Measurements from ENCODE around the gene THUMPD3.

Gene THUMPD3

DNA sequence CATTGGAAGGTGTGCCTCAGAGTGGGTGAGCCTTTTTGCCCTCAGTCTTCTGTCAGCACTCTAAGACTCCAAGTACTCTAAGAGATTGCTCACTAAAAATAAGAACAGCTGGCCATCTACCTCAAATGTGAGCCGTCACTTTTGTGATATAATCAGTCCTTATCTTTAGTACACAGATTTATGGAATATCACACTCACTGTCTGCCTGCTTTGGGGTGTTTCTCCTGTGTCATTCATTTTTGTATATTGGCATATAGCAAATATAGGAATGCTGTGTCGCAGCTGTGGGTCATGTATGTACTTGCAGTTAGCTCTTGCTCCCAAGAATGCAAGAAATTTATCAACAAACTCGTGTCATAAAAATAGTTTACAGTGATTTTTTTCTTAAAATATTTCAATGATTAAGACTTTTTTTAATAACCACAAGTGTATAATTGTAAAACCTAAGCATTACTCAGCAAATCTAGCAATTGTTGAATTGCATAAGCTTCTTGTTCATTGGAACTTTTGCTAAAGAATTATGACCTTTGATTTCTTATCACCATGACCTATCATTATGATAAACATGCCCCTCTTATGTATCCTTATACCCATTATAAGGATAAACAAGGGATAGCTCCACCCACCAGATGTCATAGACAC is 53.4 kb downstream of the THUMPD3 start:
- Histone ChIP-seq H4K20me1 (ENCODE audit: insufficient read depth, low read length, poor library complexity, severe bottlenecking) (peaks cover 89% of the 10 kb centered on the region), H3K4me3 (ENCODE audit: low read length, poor library complexity, severe bottlenecking) (no peak overlapping the region)
- TF ChIP-seq, protein P1, sequence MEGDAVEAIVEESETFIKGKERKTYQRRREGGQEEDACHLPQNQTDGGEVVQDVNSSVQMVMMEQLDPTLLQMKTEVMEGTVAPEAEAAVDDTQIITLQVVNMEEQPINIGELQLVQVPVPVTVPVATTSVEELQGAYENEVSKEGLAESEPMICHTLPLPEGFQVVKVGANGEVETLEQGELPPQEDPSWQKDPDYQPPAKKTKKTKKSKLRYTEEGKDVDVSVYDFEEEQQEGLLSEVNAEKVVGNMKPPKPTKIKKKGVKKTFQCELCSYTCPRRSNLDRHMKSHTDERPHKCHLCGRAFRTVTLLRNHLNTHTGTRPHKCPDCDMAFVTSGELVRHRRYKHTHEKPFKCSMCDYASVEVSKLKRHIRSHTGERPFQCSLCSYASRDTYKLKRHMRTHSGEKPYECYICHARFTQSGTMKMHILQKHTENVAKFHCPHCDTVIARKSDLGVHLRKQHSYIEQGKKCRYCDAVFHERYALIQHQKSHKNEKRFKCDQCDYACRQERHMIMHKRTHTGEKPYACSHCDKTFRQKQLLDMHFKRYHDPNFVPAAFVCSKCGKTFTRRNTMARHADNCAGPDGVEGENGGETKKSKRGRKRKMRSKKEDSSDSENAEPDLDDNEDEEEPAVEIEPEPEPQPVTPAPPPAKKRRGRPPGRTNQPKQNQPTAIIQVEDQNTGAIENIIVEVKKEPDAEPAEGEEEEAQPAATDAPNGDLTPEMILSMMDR (conservative IDR thresholded peaks at IDR 0.05; ENCODE audit: low read length) = no peak
- TF ChIP-seq EZH2phosphoT487 (IDR thresholded peaks at IDR 0.05; ENCODE audit: borderline replicate concordance) = no peak

DNA sequence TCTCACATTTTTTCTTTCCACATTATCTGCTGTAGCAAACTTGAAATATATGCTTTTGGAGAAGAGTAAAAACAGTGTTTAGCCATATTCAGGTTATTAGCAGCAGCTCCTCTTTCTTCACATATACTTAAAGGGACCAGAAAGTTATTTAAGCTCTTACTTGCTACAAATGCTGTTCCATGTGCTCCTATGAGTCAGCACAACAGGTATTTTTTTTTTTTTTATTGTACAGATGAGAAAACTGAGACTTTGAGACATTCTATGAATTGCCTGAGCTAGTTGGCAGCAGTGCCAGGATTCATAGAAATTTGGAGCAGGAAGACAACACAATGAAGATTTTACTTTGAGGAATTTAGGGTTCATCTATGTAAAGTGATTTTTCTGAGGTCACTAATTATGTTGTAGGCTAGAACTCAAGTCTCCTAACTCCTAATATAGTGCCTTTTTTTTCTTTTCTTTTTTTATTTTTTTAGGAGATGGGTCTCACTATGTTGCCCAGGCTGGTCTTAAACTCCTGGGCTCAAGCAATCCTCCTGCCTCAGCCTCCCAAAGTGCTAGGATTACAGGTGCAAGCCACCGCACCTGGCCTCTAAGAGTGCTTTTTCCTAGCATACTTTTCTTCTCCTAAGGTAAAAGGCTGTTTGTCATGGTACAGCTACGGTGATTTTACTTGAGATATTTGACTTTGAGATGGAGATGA is 58.1 kb downstream of the THUMPD3 start:
- peaks cover 44% of the 10 kb centered on the region; the same call in 1 of the 2 replicates for H3K36me3 ChIP-seq (ENCODE audit: insufficient read depth, low read length)
- no peak overlapping the region for H3K9ac ChIP-seq (ENCODE audit: low read depth, low read length, poor library complexity, severe bottlenecking)
- H3K4me2 ChIP-seq (ENCODE audit: low read depth, low read length, poor library complexity, severe bottlenecking) = no peak overlapping the region

More for the DNA sequence above, 53.4 kb downstream of the THUMPD3 start:
- H3K36me3 ChIP-seq (ENCODE audit: insufficient read depth, low read length) = peaks cover 13% of the 10 kb centered on the region; the same call in 1 of the 2 replicates
- no peaks in the 10 kb centered on the region for H3K27me3 ChIP-seq (ENCODE audit: insufficient read depth, low read length, poor library complexity, severe bottlenecking)
- no peak overlapping the region for H3K9ac ChIP-seq (ENCODE audit: low read depth, low read length, poor library complexity, severe bottlenecking)
- H3K9me3 ChIP-seq (ENCODE audit: insufficient read depth, low read depth, low read length) = no peaks in the 10 kb centered on the region
- H3K4me2 ChIP-seq (ENCODE audit: low read depth, low read length, poor library complexity, severe bottlenecking) = no peak overlapping the region
- H3K79me2 ChIP-seq (ENCODE audit: insufficient read depth, low read length) = peaks cover 99% of the 10 kb centered on the region
- H2AFZ ChIP-seq (ENCODE audit: low read length) = no peak overlapping the region
- H3K4me1 ChIP-seq (ENCODE audit: insufficient read depth, low read length, poor library complexity, severe bottlenecking) = peaks cover 4% of the 10 kb centered on the region
- H3F3A ChIP-seq (ENCODE audit: low read depth) = no peaks in the 10 kb centered on the region
- H3K9me2 ChIP-seq (replicated peaks; ENCODE audit: low read depth, low read length) = no peaks in the 10 kb centered on the region

DNA sequence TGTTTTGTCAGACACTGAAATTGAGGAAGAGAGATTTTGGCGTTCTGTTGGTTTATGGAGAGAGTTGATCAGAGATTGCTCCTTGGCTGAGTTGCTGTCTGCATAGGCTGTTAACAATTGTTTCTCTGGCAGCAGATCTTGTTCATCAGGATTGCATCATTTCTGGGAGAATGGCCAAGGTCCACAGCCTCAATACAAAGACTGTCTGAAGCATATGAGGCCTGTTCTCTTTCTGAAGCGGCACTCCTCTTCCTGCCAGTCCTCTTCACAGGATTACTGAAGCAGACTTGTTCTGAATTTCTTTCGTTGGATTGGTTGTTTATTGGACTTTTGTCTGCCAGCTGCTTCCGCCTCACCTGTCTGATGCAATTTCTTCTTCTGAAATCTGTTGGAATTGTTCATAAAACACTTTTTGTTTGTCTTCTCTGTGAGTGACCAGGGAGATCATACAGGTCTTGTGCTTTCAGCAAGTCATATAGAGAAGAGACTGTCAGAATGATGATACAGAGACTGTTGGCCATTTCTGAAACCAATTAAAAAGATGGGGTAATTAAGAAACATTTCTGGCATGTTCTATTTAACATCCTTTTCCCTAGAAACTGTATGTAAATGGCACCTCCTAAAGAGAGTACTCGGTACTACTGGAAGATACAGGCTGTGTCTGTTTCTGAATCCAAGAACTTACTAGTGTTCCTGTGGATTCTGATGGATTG is 60.0 kb downstream of the THUMPD3 start:
- H3K79me2 ChIP-seq (ENCODE audit: insufficient read depth, low read length) = peaks cover 98% of the 10 kb centered on the region
- H3K9me3 ChIP-seq (ENCODE audit: insufficient read depth, low read depth, low read length) = no peaks in the 10 kb centered on the region
- no peaks in the 10 kb centered on the region for H3K27me3 ChIP-seq (ENCODE audit: insufficient read depth, low read length, poor library complexity, severe bottlenecking)
- TF ChIP-seq, protein P1 (conservative IDR thresholded peaks at IDR 0.05; ENCODE audit: low read length) = peak; percentile 63
- TF ChIP-seq EZH2phosphoT487 (IDR thresholded peaks at IDR 0.05; ENCODE audit: borderline replicate concordance) = no peak
- H3K9me2 ChIP-seq (replicated peaks; ENCODE audit: low read depth, low read length) = no peaks in the 10 kb centered on the region
- 0 out of 2 replicates have a peak, but pooled peaks cover 2% of the 10 kb centered on the region for H3F3A ChIP-seq (ENCODE audit: low read depth)
- peaks cover 50% of the 10 kb centered on the region for H3K36me3 ChIP-seq (ENCODE audit: insufficient read depth, low read length)
- no peak overlapping the region for H3K4me2 ChIP-seq (ENCODE audit: low read depth, low read length, poor library complexity, severe bottlenecking)
- H4K20me1 ChIP-seq (ENCODE audit: insufficient read depth, low read length, poor library complexity, severe bottlenecking) = peaks cover 85% of the 10 kb centered on the region
- H3K9ac ChIP-seq (ENCODE audit: low read depth, low read length, poor library complexity, severe bottlenecking) = no peak overlapping the region
- no peak overlapping the region for H3K4me3 ChIP-seq (ENCODE audit: low read length, poor library complexity, severe bottlenecking)
- H3K4me1 ChIP-seq (ENCODE audit: insufficient read depth, low read length, poor library complexity, severe bottlenecking) = no peaks in the 10 kb centered on the region
- no peak overlapping the region for H2AFZ ChIP-seq (ENCODE audit: low read length)

More for the DNA sequence above, 58.1 kb downstream of the THUMPD3 start:
- H3K4me3 ChIP-seq (ENCODE audit: low read length, poor library complexity, severe bottlenecking) = no peak overlapping the region
- no peaks in the 10 kb centered on the region for H3K9me3 ChIP-seq (ENCODE audit: insufficient read depth, low read depth, low read length)
- H2AFZ ChIP-seq (ENCODE audit: low read length) = no peak overlapping the region
- no peaks in the 10 kb centered on the region for H3K9me2 ChIP-seq (replicated peaks; ENCODE audit: low read depth, low read length)
- 0 out of 2 replicates have a peak, but pooled peaks cover 2% of the 10 kb centered on the region for H3F3A ChIP-seq (ENCODE audit: low read depth)
- H4K20me1 ChIP-seq (ENCODE audit: insufficient read depth, low read length, poor library complexity, severe bottlenecking) = peaks cover 86% of the 10 kb centered on the region
- H3K27me3 ChIP-seq (ENCODE audit: insufficient read depth, low read length, poor library complexity, severe bottlenecking) = no peaks in the 10 kb centered on the region
- TF ChIP-seq, protein P1 (conservative IDR thresholded peaks at IDR 0.05; ENCODE audit: low read length) = no peak
- TF ChIP-seq EZH2phosphoT487 (IDR thresholded peaks at IDR 0.05; ENCODE audit: borderline replicate concordance) = no peak
- H3K79me2 ChIP-seq (ENCODE audit: insufficient read depth, low read length) = peaks cover 98% of the 10 kb centered on the region
- no peaks in the 10 kb centered on the region for H3K4me1 ChIP-seq (ENCODE audit: insufficient read depth, low read length, poor library complexity, severe bottlenecking)
